Chondrocyte (in vitro differentiated cells): ENCODE measurements around the gene DDX31. TPM values are rescaled to one million over a fixed set of nuclear protein-coding genes. Genes with fewer than 3 reads are reported as not detected.

ENCODE experiments used
- DNase-seq: peaks from one replicate; pipeline ENCODE4 v3.0.0; 2021; ENCODE audit warnings: mixed read lengths, low spot score
- H3K27ac Mint-ChIP-seq: one replicate; pipeline ENCODE4 v1.8.0; 2021; ENCODE audit warnings: mild to moderate bottlenecking, moderate library complexity, mixed read lengths; ENCODE audit not compliant: unreplicated experiment
- H3K27me3 Mint-ChIP-seq: 2 replicates; pipeline ENCODE4 v1.8.0; 2021; ENCODE audit warnings: low read depth, mixed read lengths
- H3K36me3 Mint-ChIP-seq: 2 replicates; pipeline ENCODE4 v1.8.0; 2021; ENCODE audit warnings: low read depth, mixed read lengths
- H3K4me1 Mint-ChIP-seq: 2 replicates; pipeline ENCODE4 v1.8.0; 2021; ENCODE audit warnings: low read depth, mild to moderate bottlenecking, mixed read lengths
- H3K4me3 Mint-ChIP-seq: one replicate; pipeline ENCODE4 v1.8.0; 2021; ENCODE audit warnings: mild to moderate bottlenecking, moderate library complexity, mixed read lengths; ENCODE audit not compliant: unreplicated experiment
- H3K9me3 Mint-ChIP-seq: 2 replicates; pipeline ENCODE4 v1.8.0; 2021; ENCODE audit warnings: low read depth, mixed read lengths
- total RNA-seq: library from RNA; stranded (reverse); gene quantifications from 3 replicates; pipeline ENCODE4 v1.2.1, GENCODE V29; 2021
- TF ChIP-seq, protein P1 (sequence below): fragments of 200-600 bp; sonication (generic); IDR thresholded peaks from 2 replicates; pipeline ENCODE4 v1.5.0; 2021; ENCODE audit warnings: antibody characterized with exemption, mild to moderate bottlenecking, moderate library complexity

DDX31 gene
- total RNA-seq, 1 donor from 2014 or later, result 11.9 TPM

DNA sequence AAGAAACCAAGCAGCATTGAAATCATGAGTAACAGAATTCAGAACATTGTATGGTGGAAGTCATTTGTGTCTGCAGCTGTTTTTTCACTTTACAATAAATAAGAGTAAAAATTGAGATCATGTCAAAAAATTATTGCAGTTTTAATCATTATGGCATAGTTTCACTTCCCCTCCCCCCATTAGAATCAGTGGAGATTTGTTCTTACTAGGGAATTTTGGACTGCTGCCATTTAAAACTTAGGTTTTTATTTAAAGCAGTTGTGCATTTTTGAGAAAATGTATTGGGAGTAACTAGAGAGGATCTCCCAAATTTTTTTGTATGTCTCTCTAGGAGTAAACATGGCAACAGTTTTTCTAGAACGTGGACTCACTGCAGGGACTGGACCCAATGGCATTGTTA, 20.9 kb upstream of the DDX31 start:
- Mint-ChIP-seq H3K4me3 (no peak overlapping the region), H3K36me3 (peaks cover 35% of the 10 kb centered on the region), H3K27me3 (no peaks in the 10 kb centered on the region), H3K27ac (no peak overlapping the region), H3K4me1 (peaks cover 14% of the 10 kb centered on the region), H3K9me3 (peaks cover 4% of the 10 kb centered on the region)
- DNase-seq, result no peak
- TF ChIP-seq, protein P1, sequence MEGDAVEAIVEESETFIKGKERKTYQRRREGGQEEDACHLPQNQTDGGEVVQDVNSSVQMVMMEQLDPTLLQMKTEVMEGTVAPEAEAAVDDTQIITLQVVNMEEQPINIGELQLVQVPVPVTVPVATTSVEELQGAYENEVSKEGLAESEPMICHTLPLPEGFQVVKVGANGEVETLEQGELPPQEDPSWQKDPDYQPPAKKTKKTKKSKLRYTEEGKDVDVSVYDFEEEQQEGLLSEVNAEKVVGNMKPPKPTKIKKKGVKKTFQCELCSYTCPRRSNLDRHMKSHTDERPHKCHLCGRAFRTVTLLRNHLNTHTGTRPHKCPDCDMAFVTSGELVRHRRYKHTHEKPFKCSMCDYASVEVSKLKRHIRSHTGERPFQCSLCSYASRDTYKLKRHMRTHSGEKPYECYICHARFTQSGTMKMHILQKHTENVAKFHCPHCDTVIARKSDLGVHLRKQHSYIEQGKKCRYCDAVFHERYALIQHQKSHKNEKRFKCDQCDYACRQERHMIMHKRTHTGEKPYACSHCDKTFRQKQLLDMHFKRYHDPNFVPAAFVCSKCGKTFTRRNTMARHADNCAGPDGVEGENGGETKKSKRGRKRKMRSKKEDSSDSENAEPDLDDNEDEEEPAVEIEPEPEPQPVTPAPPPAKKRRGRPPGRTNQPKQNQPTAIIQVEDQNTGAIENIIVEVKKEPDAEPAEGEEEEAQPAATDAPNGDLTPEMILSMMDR, result no peak

DNA sequence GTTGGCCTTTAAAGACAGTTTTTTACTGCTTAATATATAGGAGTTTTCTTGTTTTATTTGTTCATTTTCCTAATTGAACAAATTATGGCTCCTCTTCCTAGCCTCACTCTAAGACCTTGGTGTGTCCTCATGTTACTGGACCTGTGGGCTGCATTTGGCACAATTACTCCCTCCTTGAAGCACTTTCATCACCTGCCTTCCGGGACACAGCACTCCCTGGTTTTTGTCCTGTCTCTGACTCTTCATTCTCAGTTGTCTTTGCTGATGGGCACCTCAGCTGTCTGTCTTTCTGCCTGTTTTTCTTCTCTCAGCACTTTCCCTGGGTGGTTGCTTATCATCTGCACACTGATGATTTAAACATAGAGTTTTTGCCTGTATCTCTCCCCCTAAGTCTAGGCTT, 14.1 kb upstream of the DDX31 start:
- Mint-ChIP-seq H3K27ac (no peak overlapping the region), H3K9me3 (no peaks in the 10 kb centered on the region), H3K27me3 (no peaks in the 10 kb centered on the region), H3K4me1 (peaks cover 4% of the 10 kb centered on the region), H3K4me3 (no peak overlapping the region), H3K36me3 (peaks cover 34% of the 10 kb centered on the region)
- DNase-seq, result no peak
- TF ChIP-seq, protein P1, result no peak

DNA sequence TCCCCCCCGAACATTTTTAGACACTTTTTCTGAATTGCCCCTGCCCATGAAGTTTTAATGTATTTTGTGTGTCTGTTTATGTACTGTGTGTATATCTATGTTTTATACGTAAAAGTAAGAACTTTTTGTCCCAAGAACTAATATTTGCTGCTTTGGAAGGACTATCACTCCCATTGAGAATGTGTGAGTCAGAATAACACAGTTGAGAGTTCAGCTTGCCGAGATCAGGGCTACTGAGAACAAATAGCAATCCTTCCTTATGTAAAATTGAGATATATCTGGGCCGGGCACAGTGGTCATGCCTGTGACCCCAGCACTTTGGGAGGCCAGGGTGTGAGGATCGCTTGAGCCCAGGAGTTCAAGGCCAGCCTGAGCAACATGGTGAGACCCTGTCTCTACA, 11.8 kb upstream of the DDX31 start:
- TF ChIP-seq, protein P1, result no peak
- Mint-ChIP-seq H3K27ac (no peak overlapping the region), H3K4me1 (peaks cover 4% of the 10 kb centered on the region), H3K9me3 (no peaks in the 10 kb centered on the region), H3K36me3 (peaks cover 37% of the 10 kb centered on the region), H3K4me3 (no peak overlapping the region), H3K27me3 (no peaks in the 10 kb centered on the region)
- no peak for DNase-seq

DNA sequence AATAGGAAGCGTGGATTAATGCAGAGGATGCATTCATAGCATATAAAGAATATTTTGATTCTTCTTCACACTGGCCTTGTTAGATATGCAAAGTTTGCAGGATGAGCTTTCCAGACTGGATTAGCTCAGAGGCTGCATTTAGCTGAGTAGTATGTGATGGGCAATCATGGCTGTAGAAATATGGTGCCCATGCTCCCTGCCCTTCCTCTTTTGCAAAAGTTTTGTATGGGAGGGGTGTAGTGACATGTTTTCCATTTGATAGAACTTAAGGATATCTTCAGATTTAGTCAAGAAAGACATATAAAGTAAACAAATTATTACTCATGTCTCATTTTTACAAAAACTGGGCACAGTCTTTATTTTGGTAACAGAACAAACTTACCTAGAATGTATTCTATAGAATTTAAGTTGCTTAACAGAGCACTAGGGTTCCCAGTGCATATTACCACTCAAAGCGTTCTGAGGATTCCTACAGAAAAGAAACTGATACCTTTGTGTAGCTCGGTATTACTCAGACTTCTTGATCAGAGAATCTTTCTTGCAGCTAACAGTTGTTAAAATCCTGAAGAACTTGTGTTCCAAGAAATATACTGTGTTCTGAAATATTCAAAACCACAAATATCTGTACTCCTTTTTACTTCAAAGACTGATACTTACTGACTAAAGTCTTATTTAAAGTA, 10.3 kb upstream of the DDX31 start:
- peaks cover 31% of the 10 kb centered on the region for H3K36me3 Mint-ChIP-seq
- no peaks in the 10 kb centered on the region for H3K27me3 Mint-ChIP-seq
- no peaks in the 10 kb centered on the region for H3K9me3 Mint-ChIP-seq
- no peak overlapping the region for H3K27ac Mint-ChIP-seq
- H3K4me3 Mint-ChIP-seq, result no peak overlapping the region
- no peak for DNase-seq
- TF ChIP-seq, protein P1, result no peak
- H3K4me1 Mint-ChIP-seq, result peaks cover 4% of the 10 kb centered on the region

DNA sequence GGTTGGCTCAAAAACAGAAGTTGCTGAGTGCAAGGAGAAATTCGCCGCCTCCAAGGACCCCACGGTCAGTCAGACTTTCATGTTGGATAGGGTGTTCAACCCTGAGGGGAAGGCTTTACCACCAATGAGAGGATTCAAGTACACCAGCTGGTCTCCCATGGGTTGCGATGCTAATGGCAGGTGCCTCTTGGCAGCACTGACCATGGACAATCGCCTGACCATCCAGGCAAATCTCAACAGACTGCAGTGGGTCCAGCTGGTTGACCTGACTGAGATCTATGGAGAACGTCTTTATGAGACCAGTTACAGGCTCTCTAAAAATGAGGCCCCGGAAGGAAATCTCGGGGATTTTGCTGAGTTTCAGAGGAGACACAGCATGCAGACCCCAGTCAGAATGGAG, 8.2 kb upstream of the DDX31 start:
- TF ChIP-seq, protein P1, result no peak
- H3K27ac Mint-ChIP-seq, result no peak overlapping the region
- H3K36me3 Mint-ChIP-seq, result peaks cover 22% of the 10 kb centered on the region
- H3K27me3 Mint-ChIP-seq, result no peaks in the 10 kb centered on the region
- peaks cover 21% of the 10 kb centered on the region for H3K4me1 Mint-ChIP-seq
- H3K9me3 Mint-ChIP-seq, result no peaks in the 10 kb centered on the region
- DNase-seq, result no peak
- no peak overlapping the region for H3K4me3 Mint-ChIP-seq
